Sigmoid colon (tissue), 4 donors: ENCODE data around the gene FREM1.

Experiments
- CTCF ChIP-seq, 4 experiments: fragments of 450-650 bp in 3 of 4; fragments of 200-600 bp in 1 of 4; IDR thresholded peaks; one replicate each; pipeline ENCODE4 v1.5.1; 2016 to 2019; ENCODE audit warnings: antibody characterized with exemption in 4 of 4, mild to moderate bottlenecking in 3 of 4, moderate library complexity in 2 of 4
- EP300 ChIP-seq, 4 donors: sonication (generic); formaldehyde crosslinking; IDR thresholded peaks; one replicate each; pipeline ENCODE4 v1.6.1; 2017; ENCODE audit warnings: antibody characterized with exemption in 4 of 4

- no peak for TF ChIP-seq CTCF (IDR thresholded peaks at IDR 0.05)
- no peak for TF ChIP-seq EP300 (IDR thresholded peaks at IDR 0.05)
Measured at GRCh38 chr9:14945351-14945750, 35.1 kb upstream of the FREM1 start.
